22Rv1 (cell line): ENCODE results near the gene NR1I2.

ENCODE experiments used
- CTCF ChIP-seq: fragments of 450-650 bp; IDR thresholded peaks from 2 replicates; pipeline ENCODE4 v1.5.1; 2017; ENCODE audit warnings: mild to moderate bottlenecking
- ZFX ChIP-seq: fragments of 450-650 bp; IDR thresholded peaks from 2 replicates; pipeline ENCODE4 v1.6.1; 2017; ENCODE audit warnings: antibody characterized with exemption, borderline replicate concordance

GRCh38 chr3:119741657-119742590 is 40.0 kb upstream of the NR1I2 start:
- TF ChIP-seq CTCF (no peak), ZFX (no peak)
